GM13977 (cell line): ENCODE data around the gene PPFIA4.

Experiments used
- DNase-seq: peaks from one replicate; pipeline ENCODE4 v3.0.0; 2012; ENCODE audit warnings: low spot score
- in situ Hi-C: fragments of 300-500 bp; cut with MboI; formaldehyde crosslinking; loops from one replicate; pipeline ENCODE4 v1.12.0; 2022; ENCODE audit warnings: low sequenced_read_pairs, low pct_unique_long_range_greater_than_20kb, mixed read lengths, inconsistent platforms; ENCODE audit not compliant: unreplicated experiment
- TF ChIP-seq, protein P1 (sequence below): IDR thresholded peaks from 2 replicates; pipeline ENCODE4 v1.5.1; 2012; ENCODE audit warnings: mild to moderate bottlenecking, control low read depth; ENCODE audit not compliant: insufficient read depth; ENCODE audit errors: extremely low read depth, missing control alignments

Gene PPFIA4

DNA sequence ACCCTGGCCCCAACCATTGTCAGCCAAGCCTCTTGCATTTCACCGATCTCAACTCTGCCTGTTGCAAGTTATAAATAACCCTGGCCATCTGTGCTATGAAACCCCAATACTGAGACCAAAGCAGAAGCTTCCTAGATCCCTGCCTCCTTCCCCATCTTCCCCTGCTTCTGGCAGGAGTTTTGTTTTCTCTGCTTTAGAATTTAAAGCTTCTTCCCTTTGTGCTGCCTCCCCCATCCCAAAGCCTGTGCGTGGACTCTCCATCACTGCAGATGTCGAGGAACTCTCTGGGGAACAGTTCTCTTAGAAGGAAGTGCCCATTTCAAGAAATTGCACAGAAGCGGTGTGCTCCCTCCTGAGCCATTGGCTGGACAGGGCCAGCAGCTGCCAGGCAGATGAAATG is 76.9 kb downstream of the PPFIA4 start:
- no peak for DNase-seq
- TF ChIP-seq, protein P1, sequence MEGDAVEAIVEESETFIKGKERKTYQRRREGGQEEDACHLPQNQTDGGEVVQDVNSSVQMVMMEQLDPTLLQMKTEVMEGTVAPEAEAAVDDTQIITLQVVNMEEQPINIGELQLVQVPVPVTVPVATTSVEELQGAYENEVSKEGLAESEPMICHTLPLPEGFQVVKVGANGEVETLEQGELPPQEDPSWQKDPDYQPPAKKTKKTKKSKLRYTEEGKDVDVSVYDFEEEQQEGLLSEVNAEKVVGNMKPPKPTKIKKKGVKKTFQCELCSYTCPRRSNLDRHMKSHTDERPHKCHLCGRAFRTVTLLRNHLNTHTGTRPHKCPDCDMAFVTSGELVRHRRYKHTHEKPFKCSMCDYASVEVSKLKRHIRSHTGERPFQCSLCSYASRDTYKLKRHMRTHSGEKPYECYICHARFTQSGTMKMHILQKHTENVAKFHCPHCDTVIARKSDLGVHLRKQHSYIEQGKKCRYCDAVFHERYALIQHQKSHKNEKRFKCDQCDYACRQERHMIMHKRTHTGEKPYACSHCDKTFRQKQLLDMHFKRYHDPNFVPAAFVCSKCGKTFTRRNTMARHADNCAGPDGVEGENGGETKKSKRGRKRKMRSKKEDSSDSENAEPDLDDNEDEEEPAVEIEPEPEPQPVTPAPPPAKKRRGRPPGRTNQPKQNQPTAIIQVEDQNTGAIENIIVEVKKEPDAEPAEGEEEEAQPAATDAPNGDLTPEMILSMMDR: no peak
- in situ Hi-C loops: no loop called here

GRCh38 chr1:203103829-203104495 is 77.7 kb downstream of the PPFIA4 start:
- DNase-seq: no peak
- in situ Hi-C loops: no loop called here
- TF ChIP-seq, protein P1: no peak

DNA sequence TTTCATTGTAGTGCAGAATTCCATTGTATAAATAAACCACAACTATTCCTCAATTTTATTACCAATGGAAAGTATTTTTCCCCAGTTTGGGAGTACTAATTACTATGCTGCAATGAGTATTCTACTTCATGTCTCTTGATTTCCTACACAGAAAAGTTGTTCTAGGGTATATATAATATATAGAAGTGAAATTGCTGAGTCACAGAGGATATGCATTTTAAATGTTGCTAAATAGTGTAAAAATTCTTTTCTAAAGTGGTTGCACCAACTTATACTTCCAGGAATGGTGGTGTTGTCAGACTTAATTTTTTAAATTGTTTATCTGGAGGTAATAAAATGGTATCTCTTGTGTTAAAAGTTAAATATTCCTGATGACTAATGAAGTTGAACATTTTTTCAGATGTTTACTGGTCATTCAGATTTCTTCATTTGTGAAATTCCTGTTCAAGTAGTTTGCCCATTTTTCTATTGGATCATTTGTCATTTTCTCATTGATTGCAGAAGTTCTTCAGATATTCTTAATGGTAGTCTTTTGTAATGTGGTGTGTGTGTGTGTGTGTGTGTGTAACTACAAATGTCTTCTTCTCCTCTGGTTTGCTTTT is 78.6 kb downstream of the PPFIA4 start:
- in situ Hi-C loops: no loop called here
- TF ChIP-seq, protein P1: no peak
- no peak for DNase-seq

DNA sequence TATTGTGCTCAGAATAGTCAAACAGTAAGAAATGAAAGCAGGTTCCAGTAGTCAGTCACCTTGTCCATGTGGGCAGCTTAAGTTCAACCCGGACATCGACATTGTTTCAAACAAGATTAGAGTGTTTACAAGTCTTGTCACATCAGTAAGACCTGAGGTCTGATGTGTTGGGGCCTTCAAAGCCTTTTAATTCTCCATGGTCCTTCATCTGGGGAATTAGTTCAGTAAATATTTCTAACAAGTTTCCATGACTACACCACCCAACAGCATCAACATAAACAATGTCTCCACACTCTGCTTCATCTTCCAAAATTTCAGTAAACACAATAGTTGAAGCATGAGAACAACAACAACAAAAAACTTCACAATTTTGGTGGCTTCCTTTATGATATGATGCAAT is 86.2 kb downstream of the PPFIA4 start:
- TF ChIP-seq, protein P1: no peak
- no peak for DNase-seq
- in situ Hi-C loops: no loop called here

- in situ Hi-C loops: no loop called here
- no peak for DNase-seq
- TF ChIP-seq, protein P1: no peak
Observed at GRCh38 chr1:203113308-203113707, 87.0 kb downstream of the PPFIA4 start.

GRCh38 chr1:203114202-203114601 is 87.9 kb downstream of the PPFIA4 start:
- no peak for DNase-seq
- TF ChIP-seq, protein P1: no peak
- in situ Hi-C loops: no loop called here
